Activated T-helper 1 cell treated with Interleukin-2 at 50 U/mL for 16 hours (primary cell): ENCODE data around the gene SHISAL1.
"Not testable (repeated sequence)": the region's sequence is repeated elsewhere in the genome, so short reads cannot be mapped to it uniquely, and the experiment has no call there.

Source experiments
- DNase-seq: peaks from one replicate; pipeline ENCODE4 v3.0.0-alpha.2; 2020; ENCODE audit warnings: low read depth

SHISAL1 gene

GRCh38 chr22:44328326-44328725, 15.6 kb upstream of the SHISAL1 start:
- DNase-seq, result no peak

- DNase-seq, result no peak
Observed at GRCh38 chr22:44326491-44326885, 13.7 kb upstream of the SHISAL1 start.

DNA sequence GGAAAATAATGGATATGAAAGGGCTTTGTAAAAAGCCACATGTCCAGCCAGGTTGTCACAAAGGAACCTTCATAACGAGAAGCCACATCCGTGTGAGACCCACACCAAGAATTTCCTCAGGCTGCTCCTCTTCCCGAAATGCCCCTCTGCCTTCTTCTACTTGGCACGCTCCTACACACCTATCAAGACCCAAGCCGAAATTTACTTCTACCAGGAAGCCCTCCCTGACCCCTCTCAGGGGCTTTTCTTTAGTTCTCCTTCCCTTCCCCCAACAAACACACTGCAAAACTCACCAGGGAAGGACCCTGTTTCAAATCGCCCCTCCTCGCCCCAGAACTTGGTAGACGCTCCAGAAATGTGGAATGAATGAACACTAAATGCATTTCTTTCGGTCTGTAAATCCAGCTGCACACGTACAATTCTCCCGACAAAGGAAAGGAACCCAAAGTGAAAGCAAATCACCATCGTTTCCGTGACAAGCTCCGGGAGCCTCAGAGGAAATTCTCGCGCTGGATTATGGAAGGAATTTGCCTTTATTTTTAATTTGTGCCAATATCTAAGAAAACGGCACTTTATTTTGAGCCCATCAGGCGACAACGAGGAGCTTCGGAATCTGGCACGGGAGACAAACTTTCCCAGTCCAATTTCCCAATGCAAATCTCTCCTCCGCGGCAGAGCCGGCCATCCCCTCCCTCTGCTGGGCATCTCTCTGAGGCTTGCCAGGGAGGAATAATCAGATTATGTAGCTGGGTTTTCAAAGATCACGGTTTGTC, 13.2 kb upstream of the SHISAL1 start:
- no peak for DNase-seq

DNA sequence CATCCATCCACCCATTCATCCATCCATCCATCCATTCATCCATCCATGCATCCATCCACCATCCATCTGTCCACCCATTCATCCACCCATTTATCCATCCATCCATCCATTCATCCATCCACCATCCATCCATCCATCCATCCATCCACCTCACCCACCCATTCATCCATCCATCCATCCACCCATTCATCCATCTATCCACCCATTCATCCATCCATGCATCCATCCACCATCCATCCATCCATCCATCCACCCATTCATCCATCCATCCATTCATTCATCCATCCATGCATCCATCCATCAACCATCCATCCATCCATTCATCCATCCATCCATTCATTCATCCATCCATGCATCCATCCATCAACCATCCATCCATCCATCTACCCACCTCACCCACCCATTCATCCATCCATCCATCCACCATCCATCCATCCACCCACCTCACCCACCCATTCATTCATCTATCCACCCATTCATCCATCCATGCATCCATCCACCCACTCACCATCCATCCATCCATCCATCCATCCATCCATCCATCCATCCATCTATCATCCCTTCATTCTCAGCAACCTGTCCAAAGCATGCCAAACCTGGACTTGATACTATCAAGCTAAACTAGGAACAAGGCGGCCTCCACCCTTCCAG, 10.5 kb upstream of the SHISAL1 start:
- DNase-seq, result not testable (repeated sequence)

GRCh38 chr22:44319685-44320084, 6.9 kb upstream of the SHISAL1 start:
- no peak for DNase-seq

- no peak for DNase-seq
Observed at GRCh38 chr22:44318751-44319150, 6.0 kb upstream of the SHISAL1 start.

DNA sequence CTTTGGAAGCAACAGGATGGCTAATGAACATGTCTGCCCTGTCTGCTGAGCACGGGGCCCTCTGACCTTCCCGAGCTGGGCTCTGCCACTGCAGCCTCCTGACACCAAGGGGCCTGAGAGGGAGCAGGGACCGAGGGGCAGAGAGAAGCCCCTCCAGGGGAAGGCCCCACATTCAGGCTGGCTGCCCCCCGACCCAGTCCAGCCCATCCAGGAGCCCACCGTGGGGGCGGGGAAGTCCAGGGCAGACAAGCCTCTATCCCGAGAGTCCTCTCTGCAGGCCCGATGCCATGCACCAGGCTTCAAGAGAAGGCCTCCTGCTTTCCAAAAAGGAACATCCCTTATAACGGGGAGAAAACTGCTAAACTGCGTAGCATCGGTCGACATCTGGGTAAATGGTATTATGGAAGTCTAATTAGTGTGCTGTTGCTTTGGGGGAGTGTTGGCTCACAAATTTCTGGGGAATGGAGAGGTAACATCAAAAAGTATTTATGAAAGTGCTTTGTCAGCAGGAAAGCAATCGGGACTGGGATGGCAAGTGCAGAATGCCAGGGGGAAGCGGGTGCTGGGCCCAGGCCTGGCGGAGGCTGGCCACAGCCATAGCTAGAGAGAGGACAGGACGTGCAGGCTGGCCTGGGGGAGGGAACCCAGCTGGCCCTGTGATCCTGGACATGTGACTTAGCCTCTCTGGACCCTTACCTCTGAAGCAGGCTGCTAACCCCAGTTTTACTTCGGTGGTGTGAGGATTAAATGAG, 5.3 kb upstream of the SHISAL1 start:
- DNase-seq, result no peak

DNA sequence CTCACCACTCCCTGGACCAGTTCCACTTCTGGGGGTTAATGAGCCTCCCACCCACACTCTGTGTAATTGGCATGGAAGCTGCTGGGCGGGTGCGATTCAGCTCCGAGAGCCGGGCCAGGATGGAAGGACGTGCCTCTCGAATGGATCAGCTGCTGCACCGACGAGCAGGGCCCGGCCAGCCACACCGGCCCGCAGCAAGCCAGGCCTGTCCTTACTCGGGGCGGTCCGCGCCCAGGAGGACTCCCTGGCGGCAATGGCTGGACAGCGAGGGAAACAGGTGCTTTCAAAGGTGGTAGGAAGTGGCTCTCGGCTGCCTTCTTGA, 4.3 kb upstream of the SHISAL1 start:
- no peak for DNase-seq

- no peak for DNase-seq
Observed at GRCh38 chr22:44316393-44317122, 3.8 kb upstream of the SHISAL1 start.

GRCh38 chr22:44314425-44315067, 1.8 kb upstream of the SHISAL1 start:
- no peak for DNase-seq

- DNase-seq, result no peak
Observed at GRCh38 chr22:44313385-44314006, 745 bp upstream of the SHISAL1 start.

DNA sequence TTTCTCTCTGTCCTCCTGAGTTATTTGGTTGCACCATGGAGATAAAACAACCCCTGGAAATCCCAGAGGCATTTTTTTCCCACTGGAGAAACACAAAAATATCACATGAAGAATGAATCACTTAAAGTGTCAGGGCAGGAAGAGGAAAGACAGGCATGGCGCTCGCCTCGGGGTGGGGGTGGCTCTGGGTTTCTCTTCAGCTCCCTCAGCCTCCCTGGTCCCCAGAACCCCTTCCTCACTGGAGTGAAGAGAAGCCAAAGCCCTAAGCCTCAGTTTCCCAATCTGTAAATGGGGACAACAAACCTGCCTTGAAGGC, 938 bp downstream of the SHISAL1 start:
- DNase-seq, result no peak

- DNase-seq, result no peak
Observed at GRCh38 chr22:44311104-44311854, 1.5 kb downstream of the SHISAL1 start.

DNA sequence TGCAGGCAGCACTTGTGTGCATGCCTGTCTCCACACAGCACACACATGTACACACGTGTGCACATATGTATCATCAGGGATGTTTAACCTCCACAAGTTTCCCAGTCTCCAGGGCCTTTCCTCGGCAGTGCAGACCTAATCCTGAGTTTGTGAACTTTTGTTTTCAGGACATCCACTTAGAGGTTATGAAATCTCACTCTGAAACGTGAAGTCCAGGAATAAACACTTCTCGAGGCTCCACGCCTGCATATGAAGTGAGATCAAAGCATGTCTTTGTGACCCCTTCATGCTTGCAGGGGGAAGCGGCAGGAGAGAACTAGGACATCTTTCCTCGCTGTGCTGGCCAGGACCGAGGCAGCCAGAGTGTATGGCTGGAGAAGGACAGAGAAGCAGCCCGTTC, 3.1 kb downstream of the SHISAL1 start:
- DNase-seq, result no peak

DNA sequence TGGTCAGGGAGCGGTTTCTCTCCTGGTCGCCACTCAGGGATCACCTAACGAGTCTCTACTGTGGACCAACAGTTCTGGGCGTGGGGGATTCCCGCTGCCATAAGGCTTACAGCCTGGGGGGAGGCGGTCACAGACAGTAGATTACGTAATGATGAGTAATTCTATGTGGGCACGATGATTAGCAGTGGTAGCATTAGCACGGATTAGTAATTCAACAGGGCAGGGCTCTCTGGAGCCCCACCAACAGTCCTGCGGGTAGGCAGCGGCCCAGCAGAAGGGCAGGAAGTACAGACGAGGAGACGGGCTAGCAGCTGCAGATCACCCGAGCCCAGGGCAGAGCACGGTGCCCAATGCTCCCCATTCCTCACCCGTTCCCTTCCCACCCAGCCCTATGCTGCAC, 3.6 kb downstream of the SHISAL1 start:
- DNase-seq, result no peak

DNA sequence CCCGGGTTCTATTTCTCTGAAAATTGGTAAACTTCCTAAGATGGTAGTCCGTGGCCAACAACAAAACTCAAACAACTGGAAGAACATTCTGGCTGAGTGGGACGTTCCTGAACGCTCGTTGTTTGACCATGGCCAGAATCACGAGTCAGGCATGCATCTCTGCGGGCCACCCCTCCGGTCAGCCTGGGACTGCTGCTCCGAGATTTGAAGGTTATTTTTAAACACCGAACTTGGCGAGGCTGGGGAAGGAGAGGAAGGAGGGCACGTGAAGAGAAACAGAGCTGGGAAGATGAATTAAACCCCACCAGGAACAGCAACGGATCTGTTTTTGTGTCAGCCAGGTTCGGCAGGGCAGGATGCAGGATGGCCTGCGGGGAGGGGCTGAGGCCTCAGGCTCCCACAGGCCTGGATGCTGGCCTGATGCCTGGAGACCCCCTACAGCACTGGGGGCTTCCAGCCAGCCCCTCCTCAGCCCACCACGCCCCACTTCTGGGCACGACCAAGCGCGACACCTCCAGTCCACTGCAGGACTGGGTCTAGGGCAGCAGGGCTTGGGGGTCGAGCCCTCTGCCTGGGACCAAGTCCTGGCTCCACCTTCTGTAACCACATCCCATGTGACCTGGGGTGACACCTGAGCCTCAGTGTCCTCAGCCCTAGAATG, 5.1 kb downstream of the SHISAL1 start:
- no peak for DNase-seq

DNA sequence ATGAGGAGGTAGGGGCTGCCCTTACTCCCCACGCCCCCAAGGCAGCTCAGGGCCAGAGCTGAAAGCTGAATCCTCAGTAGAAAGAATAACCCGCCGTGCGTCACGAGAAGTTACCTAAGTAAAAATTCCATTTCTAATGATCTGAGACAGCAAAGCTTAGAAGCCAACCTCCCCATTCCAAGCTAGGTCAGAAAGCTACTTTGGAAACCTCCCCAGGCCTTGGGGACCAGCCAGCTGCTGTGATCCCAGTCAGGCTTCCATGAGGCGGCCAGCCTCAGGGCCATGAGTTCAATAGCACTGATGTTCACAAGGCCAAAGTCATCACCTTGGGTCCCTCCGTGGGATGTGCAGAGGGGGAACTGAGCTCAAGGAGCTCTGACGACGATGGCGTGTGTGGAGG, 6.9 kb downstream of the SHISAL1 start:
- DNase-seq, result no peak

DNA sequence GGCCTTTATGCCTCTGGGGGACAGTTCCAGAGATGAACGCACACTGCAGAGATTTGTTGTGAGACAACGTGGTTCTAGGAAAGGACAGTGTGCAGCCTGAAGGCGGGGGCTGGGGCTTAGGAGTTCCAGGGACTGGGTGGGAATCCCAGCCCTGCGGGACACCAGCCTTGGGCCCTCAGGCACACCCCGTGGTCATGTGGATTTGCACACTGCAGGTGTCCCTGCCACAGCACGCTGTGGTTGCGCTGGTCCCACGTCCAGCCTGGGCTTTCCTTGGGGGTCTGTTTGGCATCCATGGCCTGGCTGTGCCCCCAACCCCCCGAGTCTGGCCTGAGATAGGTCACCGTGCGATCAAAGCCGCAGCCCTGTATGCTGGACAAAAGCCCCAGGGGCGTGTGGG, 7.3 kb downstream of the SHISAL1 start:
- DNase-seq, result no peak

DNA sequence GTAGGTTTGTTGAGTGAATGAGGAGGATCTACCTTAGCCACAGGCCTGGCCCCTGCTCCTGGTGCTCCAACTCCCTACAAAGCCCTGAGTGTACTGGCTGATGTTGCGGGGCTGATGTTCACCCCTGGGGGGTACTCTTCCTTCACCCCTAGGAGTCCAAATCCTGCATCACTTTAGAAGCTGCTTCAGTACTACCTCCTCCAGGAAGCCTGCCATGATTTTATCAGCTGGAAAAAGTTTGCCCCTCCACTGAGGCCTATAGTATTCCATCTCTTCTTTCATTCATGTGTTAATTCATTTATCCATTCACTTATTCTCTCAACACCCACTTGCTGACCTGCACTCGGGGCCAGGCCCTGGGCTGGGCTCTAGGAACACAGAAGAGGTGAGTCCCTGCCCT, 7.8 kb downstream of the SHISAL1 start:
- no peak for DNase-seq

DNA sequence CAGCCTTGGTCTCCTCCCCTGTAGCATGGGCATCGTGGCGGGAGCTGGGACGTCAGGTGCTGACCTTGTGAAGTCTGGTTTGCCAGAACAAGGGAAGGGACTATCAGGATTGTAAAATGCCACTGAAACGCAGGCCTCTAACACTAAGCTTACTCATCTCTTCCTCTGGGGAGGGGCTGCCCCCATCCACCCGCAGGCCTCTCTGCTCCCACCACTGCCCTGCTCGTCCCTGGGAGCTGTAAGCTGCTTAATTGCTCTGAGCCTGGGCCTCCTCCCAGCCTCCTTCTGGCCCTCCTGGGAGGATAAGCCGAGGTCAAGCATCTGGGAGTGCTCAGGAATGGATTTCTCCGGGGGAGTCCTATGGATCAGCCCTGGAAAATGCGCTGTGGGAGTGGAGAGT, 8.4 kb downstream of the SHISAL1 start:
- DNase-seq, result no peak

DNA sequence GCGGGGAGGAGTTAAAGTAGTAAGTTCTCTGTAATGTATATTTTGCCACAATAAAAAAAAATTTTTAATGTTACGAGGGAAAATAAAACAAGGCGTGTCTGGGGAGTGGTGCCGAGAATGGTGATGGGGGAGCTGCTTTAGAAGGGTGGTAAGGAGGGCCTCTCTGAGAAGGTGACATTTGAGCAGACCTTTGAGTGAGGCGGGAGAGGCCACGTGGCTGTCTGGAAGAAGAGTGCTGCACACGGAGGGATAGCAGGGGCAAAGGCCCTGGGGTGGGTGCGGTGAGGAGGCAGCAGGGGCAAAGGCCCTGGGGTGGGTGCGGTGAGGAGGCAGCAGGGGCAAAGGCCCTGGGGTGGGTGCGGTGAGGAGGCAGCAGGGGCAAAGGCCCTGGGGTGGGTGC, 10.4 kb downstream of the SHISAL1 start:
- not testable (repeated sequence) for DNase-seq
